GM18873 (cell line): ENCODE measurements around the gene SBF1.
"Not testable (repeated sequence)": the region's sequence is repeated elsewhere in the genome, so short reads cannot be mapped to it uniquely, and the experiment has no call there.

Experiments used
- ATAC-seq: cut with Tn5 transposase; IDR thresholded peaks from one replicate; pipeline ENCODE4 v1.9.1; 2021; ENCODE audit warnings: mild to moderate bottlenecking, moderate library complexity, moderate number of reproducible peaks; ENCODE audit not compliant: unreplicated experiment, low FRiP score

Gene SBF1

GRCh38 chr22:50435291-50436014 lies 39.4 kb downstream of the SBF1 start:
- no peak for ATAC-seq

GRCh38 chr22:50434849-50435248 lies 40.0 kb downstream of the SBF1 start:
- no peak for ATAC-seq

- ATAC-seq, result not testable (repeated sequence)
These were observed 41.8 kb downstream of the SBF1 start for GRCh38 chr22:50432877-50433510.

- ATAC-seq, result no peak
These were observed 42.5 kb downstream of the SBF1 start for GRCh38 chr22:50432131-50432876.

- ATAC-seq, result no peak
These were observed 49.5 kb downstream of the SBF1 start for GRCh38 chr22:50425179-50425916.

- no peak for ATAC-seq
These were observed 50.9 kb downstream of the SBF1 start for GRCh38 chr22:50423956-50424355.

- ATAC-seq, result no peak
These were observed 51.6 kb downstream of the SBF1 start for GRCh38 chr22:50422961-50423815.

- ATAC-seq, result no peak
These were observed 52.8 kb downstream of the SBF1 start for GRCh38 chr22:50422046-50422445.

- ATAC-seq, result no peak
These were observed 54.3 kb downstream of the SBF1 start for GRCh38 chr22:50420581-50420980.

GRCh38 chr22:50420015-50420414 lies 54.8 kb downstream of the SBF1 start:
- ATAC-seq, result no peak

GRCh38 chr22:50419116-50419515 lies 55.7 kb downstream of the SBF1 start:
- no peak for ATAC-seq

- no peak for ATAC-seq
These were observed 56.2 kb downstream of the SBF1 start for GRCh38 chr22:50418624-50419023.

GRCh38 chr22:50417411-50418210 lies 57.2 kb downstream of the SBF1 start:
- ATAC-seq, result no peak

- ATAC-seq, result no peak
These were observed 57.8 kb downstream of the SBF1 start for GRCh38 chr22:50416996-50417395.

- ATAC-seq, result no peak
These were observed 59.4 kb downstream of the SBF1 start for GRCh38 chr22:50415426-50415825.

GRCh38 chr22:50414476-50415248 lies 60.2 kb downstream of the SBF1 start:
- no peak for ATAC-seq

- not testable (repeated sequence) for ATAC-seq
These were observed 65.9 kb downstream of the SBF1 start for GRCh38 chr22:50408954-50409353.

- ATAC-seq, result no peak
These were observed 66.5 kb downstream of the SBF1 start for GRCh38 chr22:50408311-50408710.
